PFSK-1 (cell line): ENCODE measurements around the gene HBA2.

ENCODE experiments used
- POLR2AphosphoS5 ChIP-seq: IDR thresholded peaks from 2 replicates; pipeline ENCODE4 v1.6.1; 2012; ENCODE audit warnings: low read depth, mild to moderate bottlenecking, control low read depth, low read length, moderate library complexity
- TAF1 ChIP-seq: IDR thresholded peaks from 2 replicates; pipeline ENCODE4 v1.6.1; 2012; ENCODE audit warnings: low read length, control low read depth, borderline replicate concordance; ENCODE audit not compliant: insufficient read depth

DNA sequence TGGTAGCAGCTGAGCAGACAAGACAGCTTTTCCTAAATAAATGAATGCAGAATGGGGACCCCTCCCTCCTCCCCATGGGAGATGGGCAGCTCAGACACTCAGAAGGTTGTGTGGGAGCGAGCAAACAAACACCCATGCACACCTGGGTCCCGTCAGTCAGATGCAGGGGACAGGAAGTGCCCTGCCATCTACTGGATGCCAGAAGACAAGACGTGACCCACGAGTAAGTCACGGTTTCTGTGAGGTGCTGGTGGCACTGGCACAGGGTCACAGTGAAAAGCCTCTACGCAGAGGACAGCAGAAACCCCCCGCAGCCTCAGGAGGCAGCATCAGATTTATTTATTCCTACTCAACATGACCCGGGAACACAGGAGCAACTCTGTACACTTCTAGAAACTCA, 16.0 kb downstream of the HBA2 start:
- TF ChIP-seq POLR2AphosphoS5 (no peak), TAF1 (no peak)
